Ascending aorta (tissue), 2 donors: Measurements from ENCODE around the gene DZIP1L. TPM values are rescaled to one million over a fixed set of nuclear protein-coding genes. Genes with fewer than 3 reads are reported as not detected.

Source experiments
- DNase-seq, 2 donors: peaks; one replicate each; pipeline ENCODE4 v3.0.0-alpha.2; 2019; ENCODE audit warnings: low spot score in 2 of 2
- H3K27ac ChIP-seq, 2 donors: fragments of 200-600 bp; sonication (generic); one replicate each; pipeline ENCODE4 v1.5.1; 2016 to 2017; ENCODE audit warnings: mild to moderate bottlenecking in 1 of 2
- H3K27me3 ChIP-seq: fragments of 200-600 bp; sonication (generic); one replicate; pipeline ENCODE4 v1.5.1; 2017
- H3K36me3 ChIP-seq, 2 donors: fragments of 200-600 bp; sonication (generic); one replicate each; pipeline ENCODE4 v1.5.1; 2016
- H3K4me1 ChIP-seq, 2 donors: fragments of 200-600 bp; sonication (generic); one replicate each; pipeline ENCODE4 v1.5.1; 2016 to 2017; ENCODE audit warnings: mild to moderate bottlenecking in 1 of 2
- H3K4me3 ChIP-seq, 2 donors: fragments of 200-600 bp; sonication (generic); one replicate each; pipeline ENCODE4 v1.5.1; 2016 to 2017; ENCODE audit warnings: mild to moderate bottlenecking in 1 of 2
- H3K9me3 ChIP-seq, 2 donors: fragments of 200-600 bp; sonication (generic); one replicate each; pipeline ENCODE4 v1.5.1; 2016
- CTCF ChIP-seq, 3 experiments: fragments of 200-600 bp in 2 of 3; fragments of 450-650 bp in 1 of 3; sonication (generic) in 2 of 3; IDR thresholded peaks; one replicate each; pipeline ENCODE4 v1.5.1; 2016 to 2019; ENCODE audit warnings: antibody characterized with exemption in 3 of 3, mild to moderate bottlenecking in 1 of 3, moderate library complexity in 1 of 3
- intact Hi-C: fragments of 100-400 bp; cut with DNase I; formaldehyde crosslinking; loops from one replicate; pipeline ENCODE4 v1.15.1; 2023
- total RNA-seq: library from RNA; depleted of rRNA; stranded (reverse); fragments of >200 nt; gene quantifications from one replicate; pipeline ENCODE4 v1.1.0, GENCODE V29; 2016

DZIP1L gene
- total RNA-seq, 1 donor from 2014 or later = 23.1 TPM

GRCh38 chr3:138027821-138028220, 87.6 kb downstream of the DZIP1L start:
- no peaks in the 10 kb centered on the region for H3K4me1 ChIP-seq
- H3K36me3 ChIP-seq = peaks cover 12 to 24% of the 10 kb centered on the region in 2 donors
- no peaks in the 10 kb centered on the region for H3K27me3 ChIP-seq
- TF ChIP-seq CTCF (IDR thresholded peaks at IDR 0.05) = no peak
- H3K9me3 ChIP-seq = no peaks in the 10 kb centered on the region
- DNase-seq = no peak
- intact Hi-C loops = no loop called here
- H3K27ac ChIP-seq = no peak overlapping the region
- H3K4me3 ChIP-seq = no peak overlapping the region

GRCh38 chr3:138025553-138025952, 89.9 kb downstream of the DZIP1L start:
- no peak for TF ChIP-seq CTCF (IDR thresholded peaks at IDR 0.05)
- H3K27ac ChIP-seq = no peak overlapping the region
- intact Hi-C loops = no loop called here
- peaks cover 12 to 24% of the 10 kb centered on the region in 2 donors for H3K36me3 ChIP-seq
- no peak for DNase-seq
- H3K4me1 ChIP-seq = no peaks in the 10 kb centered on the region
- H3K4me3 ChIP-seq = no peak overlapping the region
- H3K27me3 ChIP-seq = no peaks in the 10 kb centered on the region
- H3K9me3 ChIP-seq = no peaks in the 10 kb centered on the region

- Histone ChIP-seq H3K27ac (no peak overlapping the region), H3K36me3 (peaks cover 11 to 12% of the 10 kb centered on the region in 2 donors), H3K4me3 (no peak overlapping the region), H3K9me3 (no peaks in the 10 kb centered on the region), H3K27me3 (no peaks in the 10 kb centered on the region), H3K4me1 (no peaks in the 10 kb centered on the region)
- no peak for DNase-seq
- intact Hi-C loops = no loop called here
- TF ChIP-seq CTCF (IDR thresholded peaks at IDR 0.05) = no peak
Measured at GRCh38 chr3:138023754-138024153, 91.7 kb downstream of the DZIP1L start.

GRCh38 chr3:138019281-138020069, 95.9 kb downstream of the DZIP1L start:
- H3K4me1 ChIP-seq = no peaks in the 10 kb centered on the region
- DNase-seq = no peak
- no peak overlapping the region for H3K27ac ChIP-seq
- H3K4me3 ChIP-seq = no peak overlapping the region
- H3K9me3 ChIP-seq = no peaks in the 10 kb centered on the region
- TF ChIP-seq CTCF (IDR thresholded peaks at IDR 0.05) = no peak
- intact Hi-C loops = no loop called here
- peaks cover 6 to 9% of the 10 kb centered on the region in 2 donors for H3K36me3 ChIP-seq
- no peaks in the 10 kb centered on the region for H3K27me3 ChIP-seq

GRCh38 chr3:138016065-138016464, 99.3 kb downstream of the DZIP1L start:
- DNase-seq = no peak
- TF ChIP-seq CTCF (IDR thresholded peaks at IDR 0.05) = no peak
- Histone ChIP-seq H3K27ac (no peak overlapping the region), H3K36me3 (no peaks in the 10 kb centered on the region), H3K4me3 (no peak overlapping the region), H3K4me1 (no peaks in the 10 kb centered on the region), H3K27me3 (no peaks in the 10 kb centered on the region), H3K9me3 (no peaks in the 10 kb centered on the region)
- intact Hi-C loops = no loop called here
